HT1080 (cell line): ENCODE measurements around the gene RAB32. TPM values are rescaled to one million over a fixed set of nuclear protein-coding genes. Genes with fewer than 3 reads are reported as not detected.
A peak's percentile ranks its signal among the peaks of the same experiment; 100 is the strongest.
"Not testable (repeated sequence)": the region's sequence is repeated elsewhere in the genome, so short reads cannot be mapped to it uniquely, and the experiment has no call there.

Experiments used
- DNase-seq: peaks from one replicate; pipeline ENCODE4 v3.0.0-alpha.2; 2015; ENCODE audit warnings: low read depth
- polyA plus RNA-seq, 2 experiments: library from polyadenylated mRNA; depleted of rRNA; stranded (reverse); fragments of >200 nt; gene quantifications; 2 replicates each; pipeline ENCODE4 v1.2.3, GENCODE V29; 2015
- total RNA-seq: library from RNA; depleted of rRNA; stranded (reverse); fragments of >200 nt; shearing (Covaris generic); gene quantifications from 2 replicates; pipeline ENCODE4 v1.2.3, GENCODE V29; 2014; rRNA removed

RAB32 gene
- total RNA-seq, result 33.2 and 40.6 TPM in 2 replicates
- polyA plus RNA-seq (2015; cell fraction: cytosol; rRNA removed), result 31.2 and 35.8 TPM in 2 replicates
- 10.8 and 11.4 TPM in 2 replicates for polyA plus RNA-seq (2015; cell fraction: nucleus; rRNA removed)

GRCh38 chr6:146543211-146543939 is at the start of gene RAB32:
RAB32 (plus strand) TSS chr6:146543833; CDS start chr6:146543872, 39 bp downstream.
- DNase-seq, result peak; percentile 91

- DNase-seq, result peak; percentile 34
Measured at GRCh38 chr6:146498309-146498708, 45.3 kb upstream of the RAB32 start.

GRCh38 chr6:146503096-146503495 is 40.5 kb upstream of the RAB32 start:
- no peak for DNase-seq

GRCh38 chr6:146515212-146515611 is 28.4 kb upstream of the RAB32 start:
- DNase-seq, result no peak

- no peak for DNase-seq
Measured at GRCh38 chr6:146526192-146526591, 17.4 kb upstream of the RAB32 start.

- DNase-seq, result no peak
Measured at GRCh38 chr6:146532702-146533101, 10.9 kb upstream of the RAB32 start.

GRCh38 chr6:146542881-146543210 is 787 bp upstream of the RAB32 start:
- DNase-seq, result no peak

GRCh38 chr6:146543940-146544615 is 445 bp downstream of the RAB32 start:
- peak; percentile 46 for DNase-seq

GRCh38 chr6:146544616-146545182 is 1.1 kb downstream of the RAB32 start:
- no peak for DNase-seq

GRCh38 chr6:146545581-146545980 is 1.9 kb downstream of the RAB32 start:
- no peak for DNase-seq

- DNase-seq, result peak; percentile 50
Measured at GRCh38 chr6:146546443-146547043, 2.9 kb downstream of the RAB32 start.

- no peak for DNase-seq
Measured at GRCh38 chr6:146547889-146548288, 4.3 kb downstream of the RAB32 start.

GRCh38 chr6:146548898-146549374 is 5.3 kb downstream of the RAB32 start:
- DNase-seq, result no peak

- DNase-seq, result no peak
Measured at GRCh38 chr6:146550911-146551310, 7.3 kb downstream of the RAB32 start.

- no peak for DNase-seq
Measured at GRCh38 chr6:146551545-146551944, 7.9 kb downstream of the RAB32 start.

GRCh38 chr6:146553377-146554135 is 9.9 kb downstream of the RAB32 start:
- no peak for DNase-seq

- no peak for DNase-seq
Measured at GRCh38 chr6:146560607-146561006, 17.0 kb downstream of the RAB32 start.

- DNase-seq, result not testable (repeated sequence)
Measured at GRCh38 chr6:146566661-146567060, 23.0 kb downstream of the RAB32 start.

- DNase-seq, result not testable (repeated sequence)
Measured at GRCh38 chr6:146568619-146569018, 25.0 kb downstream of the RAB32 start.

- DNase-seq, result no peak
Measured at GRCh38 chr6:146574211-146574610, 30.6 kb downstream of the RAB32 start.

- peak; percentile 93 for DNase-seq
Measured at GRCh38 chr6:146578054-146578453, 34.4 kb downstream of the RAB32 start.
